Chondrocyte (in vitro differentiated cells): Measurements from ENCODE around the gene P4HA1. TPM values are rescaled to one million over a fixed set of nuclear protein-coding genes. Genes with fewer than 3 reads are reported as not detected.

ENCODE experiments used
- DNase-seq: peaks from one replicate; pipeline ENCODE4 v3.0.0; 2021; ENCODE audit warnings: mixed read lengths, low spot score
- H3K27ac Mint-ChIP-seq: one replicate; pipeline ENCODE4 v1.8.0; 2021; ENCODE audit warnings: mild to moderate bottlenecking, moderate library complexity, mixed read lengths; ENCODE audit not compliant: unreplicated experiment
- H3K27me3 Mint-ChIP-seq: 2 replicates; pipeline ENCODE4 v1.8.0; 2021; ENCODE audit warnings: low read depth, mixed read lengths
- H3K36me3 Mint-ChIP-seq: 2 replicates; pipeline ENCODE4 v1.8.0; 2021; ENCODE audit warnings: low read depth, mixed read lengths
- H3K4me1 Mint-ChIP-seq: 2 replicates; pipeline ENCODE4 v1.8.0; 2021; ENCODE audit warnings: low read depth, mild to moderate bottlenecking, mixed read lengths
- H3K4me3 Mint-ChIP-seq: one replicate; pipeline ENCODE4 v1.8.0; 2021; ENCODE audit warnings: mild to moderate bottlenecking, moderate library complexity, mixed read lengths; ENCODE audit not compliant: unreplicated experiment
- H3K9me3 Mint-ChIP-seq: 2 replicates; pipeline ENCODE4 v1.8.0; 2021; ENCODE audit warnings: low read depth, mixed read lengths
- CTCF ChIP-seq: fragments of 200-600 bp; sonication (generic); IDR thresholded peaks from 2 replicates; pipeline ENCODE4 v1.5.0; 2021; ENCODE audit warnings: antibody characterized with exemption, mild to moderate bottlenecking, moderate library complexity
- total RNA-seq: library from RNA; stranded (reverse); gene quantifications from 3 replicates; pipeline ENCODE4 v1.2.1, GENCODE V29; 2021

The P4HA1 gene
- total RNA-seq, 1 donor from 2014 or later, result 179 TPM

- Mint-ChIP-seq H3K27ac (no peak overlapping the region), H3K9me3 (no peaks in the 10 kb centered on the region), H3K27me3 (no peaks in the 10 kb centered on the region), H3K36me3 (peaks cover 33% of the 10 kb centered on the region), H3K4me1 (no peaks in the 10 kb centered on the region), H3K4me3 (no peak overlapping the region)
- no peak for DNase-seq
- TF ChIP-seq CTCF, result no peak
These were observed 35.4 kb upstream of the P4HA1 start for GRCh38 chr10:73131913-73132686.

- no peaks in the 10 kb centered on the region for H3K4me1 Mint-ChIP-seq
- TF ChIP-seq CTCF, result no peak
- no peaks in the 10 kb centered on the region for H3K9me3 Mint-ChIP-seq
- H3K27me3 Mint-ChIP-seq, result no peaks in the 10 kb centered on the region
- H3K27ac Mint-ChIP-seq, result no peak overlapping the region
- DNase-seq, result no peak
- H3K36me3 Mint-ChIP-seq, result peaks cover 31% of the 10 kb centered on the region
- H3K4me3 Mint-ChIP-seq, result no peak overlapping the region
These were observed 34.6 kb upstream of the P4HA1 start for GRCh38 chr10:73131301-73131700.

GRCh38 chr10:73126343-73126742, 29.7 kb upstream of the P4HA1 start:
- Mint-ChIP-seq H3K36me3 (peaks cover 15% of the 10 kb centered on the region), H3K4me3 (no peak overlapping the region), H3K27me3 (no peaks in the 10 kb centered on the region), H3K4me1 (no peaks in the 10 kb centered on the region), H3K9me3 (no peaks in the 10 kb centered on the region), H3K27ac (no peak overlapping the region)
- no peak for TF ChIP-seq CTCF
- no peak for DNase-seq

- peaks cover 11% of the 10 kb centered on the region for H3K4me1 Mint-ChIP-seq
- TF ChIP-seq CTCF, result no peak
- peaks cover 4% of the 10 kb centered on the region for H3K36me3 Mint-ChIP-seq
- no peak for DNase-seq
- no peak overlapping the region for H3K4me3 Mint-ChIP-seq
- no peaks in the 10 kb centered on the region for H3K9me3 Mint-ChIP-seq
- no peak overlapping the region for H3K27ac Mint-ChIP-seq
- H3K27me3 Mint-ChIP-seq, result no peaks in the 10 kb centered on the region
These were observed 23.3 kb upstream of the P4HA1 start for GRCh38 chr10:73119952-73120351.

GRCh38 chr10:73119457-73119856, 22.8 kb upstream of the P4HA1 start:
- Mint-ChIP-seq H3K27me3 (no peaks in the 10 kb centered on the region), H3K4me3 (no peak overlapping the region), H3K36me3 (peaks cover 4% of the 10 kb centered on the region), H3K4me1 (peaks cover 11% of the 10 kb centered on the region), H3K9me3 (no peaks in the 10 kb centered on the region), H3K27ac (no peak overlapping the region)
- no peak for TF ChIP-seq CTCF
- DNase-seq, result no peak
